Measurements from ENCODE around the gene SSH3. TPM values are rescaled to one million over a fixed set of nuclear protein-coding genes. Genes with fewer than 3 reads are reported as not detected.

The SSH3 gene
- polyA plus RNA-seq, 1 donor from 2014 or later: 5.5 TPM

- peak overlapping the region; percentile 94 to 97 (median 95) for H3K27ac Mint-ChIP-seq
- peaks cover 10% of the 10 kb centered on the region for H3K36me3 Mint-ChIP-seq
- peaks cover 5% of the 10 kb centered on the region for H3K27me3 Mint-ChIP-seq
- H3K9me3 Mint-ChIP-seq: no peaks in the 10 kb centered on the region
- peak overlapping the region; percentile 93 to 97 (median 95) for H3K4me3 Mint-ChIP-seq
- peaks cover 52 to 70% (median 59%) of the 10 kb centered on the region in 3 donors for H3K4me1 Mint-ChIP-seq
Observed at GRCh38 chr11:67272327-67273259, 30.7 kb upstream of the SSH3 start.

DNA sequence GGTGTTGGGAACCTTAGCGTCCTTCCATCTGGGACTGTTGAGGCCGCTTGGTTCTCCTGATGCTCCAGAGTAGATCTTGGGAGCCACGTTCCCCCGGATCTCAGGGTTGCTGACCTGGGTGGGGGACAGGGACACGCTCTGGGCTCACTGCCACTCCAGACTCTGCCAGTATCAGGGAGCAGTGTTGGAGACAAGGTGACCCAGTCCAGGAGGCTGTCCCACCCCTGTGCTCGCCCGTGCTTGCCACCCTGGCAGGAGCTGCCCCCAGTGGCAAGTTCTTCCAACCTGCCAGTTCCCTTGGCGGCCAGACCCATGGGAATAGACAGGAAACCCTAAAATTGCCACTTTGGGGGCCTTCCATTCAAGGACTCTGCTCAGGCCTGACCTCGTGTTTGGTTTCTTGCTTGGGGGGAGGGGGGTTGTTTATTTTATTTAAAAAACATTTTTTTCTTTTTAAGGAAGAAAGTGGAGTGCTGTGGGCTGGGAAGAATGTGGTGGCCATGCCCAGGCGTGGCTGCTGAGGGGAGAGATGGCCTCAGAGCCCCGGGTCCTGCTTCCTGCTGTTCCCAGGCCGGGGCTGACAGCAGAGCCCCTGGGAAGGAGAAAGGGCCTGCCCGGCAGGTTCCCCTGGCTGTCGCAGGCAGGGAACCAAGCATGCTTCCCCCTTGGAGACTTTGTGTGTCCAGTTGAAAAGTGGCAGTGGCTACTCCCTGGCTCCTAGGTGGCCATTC is 29.9 kb upstream of the SSH3 start:
- Mint-ChIP-seq H3K36me3 (peaks cover 10% of the 10 kb centered on the region), H3K4me3 (peak overlapping the region; percentile 60 to 97 (median 87)), H3K4me1 (peaks cover 49 to 71% (median 57%) of the 10 kb centered on the region in 3 donors), H3K27ac (peak overlapping the region; percentile 90 to 97 (median 95)), H3K27me3 (peaks cover 4% of the 10 kb centered on the region), H3K9me3 (no peaks in the 10 kb centered on the region)

- Mint-ChIP-seq H3K27me3 (peaks cover 2% of the 10 kb centered on the region), H3K36me3 (peaks cover 8% of the 10 kb centered on the region), H3K27ac (peak overlapping the region; percentile 94 to 95 (median 94)), H3K9me3 (no peaks in the 10 kb centered on the region), H3K4me1 (peaks cover 45 to 65% (median 59%) of the 10 kb centered on the region in 3 donors), H3K4me3 (peak overlapping the region; percentile 21 to 97 (median 90))
Observed at GRCh38 chr11:67274768-67275605, 28.3 kb upstream of the SSH3 start.

DNA sequence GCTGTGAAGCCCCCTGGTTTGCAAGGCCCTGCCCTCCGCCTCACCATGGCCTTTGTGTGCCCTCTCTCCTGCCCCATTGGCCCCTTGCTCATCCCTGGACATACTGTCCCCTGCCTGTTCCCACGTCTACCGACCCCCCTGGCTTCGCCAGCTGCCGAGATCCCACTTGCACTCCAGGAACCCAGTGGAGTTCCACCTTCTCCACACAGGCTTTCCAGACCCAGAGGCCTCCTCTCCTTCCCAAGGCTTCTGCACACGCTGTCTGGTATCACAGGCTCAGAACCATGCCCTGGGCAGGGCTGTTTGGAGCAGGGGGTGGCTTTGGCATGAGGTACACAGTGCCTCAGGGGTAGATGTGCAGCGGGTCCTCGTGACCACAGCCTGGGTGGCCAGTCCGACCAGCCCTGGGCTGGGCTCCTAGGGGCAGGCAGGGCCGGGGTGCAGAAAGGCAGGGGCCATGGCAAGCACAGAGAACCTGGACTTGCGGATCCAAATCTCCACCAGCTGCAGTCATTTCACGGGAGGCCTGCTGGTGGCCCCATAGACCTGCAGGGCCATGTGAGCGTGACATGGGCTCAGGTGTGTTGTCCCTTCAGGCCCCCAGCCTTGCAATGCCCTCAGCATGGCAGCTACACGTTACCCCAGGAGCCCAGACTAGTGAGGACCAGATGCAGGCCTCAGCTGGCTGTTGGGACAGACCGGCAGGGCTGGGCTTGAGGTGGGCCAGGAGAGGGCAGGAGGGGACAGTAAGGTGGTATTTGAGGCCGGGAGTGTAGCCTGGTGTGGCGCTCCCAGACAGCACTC is 27.5 kb upstream of the SSH3 start:
- H3K9me3 Mint-ChIP-seq: no peaks in the 10 kb centered on the region
- H3K36me3 Mint-ChIP-seq: peaks cover 2% of the 10 kb centered on the region
- peak overlapping the region; percentile 86 to 95 (median 94) for H3K27ac Mint-ChIP-seq
- H3K4me1 Mint-ChIP-seq: peaks cover 37 to 59% (median 54%) of the 10 kb centered on the region in 3 donors
- peaks cover 2% of the 10 kb centered on the region for H3K27me3 Mint-ChIP-seq
- peak overlapping the region; percentile 12 to 91 (median 78) for H3K4me3 Mint-ChIP-seq

DNA sequence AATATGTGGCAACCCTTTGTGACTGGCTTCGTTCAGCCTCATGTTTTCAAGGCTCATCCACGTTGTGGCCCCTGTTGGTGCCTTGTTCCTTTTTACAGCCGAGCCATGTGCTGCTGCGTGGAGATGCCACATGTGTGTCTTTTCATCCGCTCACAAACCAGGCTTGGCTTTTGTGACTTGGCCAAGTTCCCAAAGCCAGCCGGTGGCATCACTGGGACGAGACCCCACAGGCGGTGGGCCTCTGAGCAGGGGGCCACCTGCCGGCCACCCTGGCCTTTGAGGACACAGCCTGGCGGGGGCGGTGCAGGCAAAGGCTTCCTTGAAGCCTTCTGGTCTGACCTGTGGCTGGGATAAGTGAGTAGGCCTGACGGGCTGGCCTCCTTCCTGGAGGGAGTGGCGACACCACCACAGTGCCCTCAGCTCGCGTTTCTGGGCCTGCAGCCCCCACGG is 26.5 kb upstream of the SSH3 start:
- H3K36me3 Mint-ChIP-seq: peaks cover 2% of the 10 kb centered on the region
- H3K4me1 Mint-ChIP-seq: peaks cover 27 to 49% (median 44%) of the 10 kb centered on the region in 3 donors
- peak overlapping the region; percentile 94 to 97 (median 95) for H3K27ac Mint-ChIP-seq
- peak overlapping the region; percentile 76 to 95 (median 86) for H3K4me3 Mint-ChIP-seq
- H3K27me3 Mint-ChIP-seq: peaks cover 2% of the 10 kb centered on the region
- no peaks in the 10 kb centered on the region for H3K9me3 Mint-ChIP-seq

GRCh38 chr11:67277231-67277961 is 25.9 kb upstream of the SSH3 start:
- peaks cover 2% of the 10 kb centered on the region for H3K27me3 Mint-ChIP-seq
- peak overlapping the region; percentile 76 to 95 (median 86) for H3K4me3 Mint-ChIP-seq
- H3K36me3 Mint-ChIP-seq: no peaks in the 10 kb centered on the region
- peaks cover 21 to 44% (median 39%) of the 10 kb centered on the region in 3 donors for H3K4me1 Mint-ChIP-seq
- H3K27ac Mint-ChIP-seq: peak overlapping the region; percentile 94 to 97 (median 95)
- no peaks in the 10 kb centered on the region for H3K9me3 Mint-ChIP-seq

DNA sequence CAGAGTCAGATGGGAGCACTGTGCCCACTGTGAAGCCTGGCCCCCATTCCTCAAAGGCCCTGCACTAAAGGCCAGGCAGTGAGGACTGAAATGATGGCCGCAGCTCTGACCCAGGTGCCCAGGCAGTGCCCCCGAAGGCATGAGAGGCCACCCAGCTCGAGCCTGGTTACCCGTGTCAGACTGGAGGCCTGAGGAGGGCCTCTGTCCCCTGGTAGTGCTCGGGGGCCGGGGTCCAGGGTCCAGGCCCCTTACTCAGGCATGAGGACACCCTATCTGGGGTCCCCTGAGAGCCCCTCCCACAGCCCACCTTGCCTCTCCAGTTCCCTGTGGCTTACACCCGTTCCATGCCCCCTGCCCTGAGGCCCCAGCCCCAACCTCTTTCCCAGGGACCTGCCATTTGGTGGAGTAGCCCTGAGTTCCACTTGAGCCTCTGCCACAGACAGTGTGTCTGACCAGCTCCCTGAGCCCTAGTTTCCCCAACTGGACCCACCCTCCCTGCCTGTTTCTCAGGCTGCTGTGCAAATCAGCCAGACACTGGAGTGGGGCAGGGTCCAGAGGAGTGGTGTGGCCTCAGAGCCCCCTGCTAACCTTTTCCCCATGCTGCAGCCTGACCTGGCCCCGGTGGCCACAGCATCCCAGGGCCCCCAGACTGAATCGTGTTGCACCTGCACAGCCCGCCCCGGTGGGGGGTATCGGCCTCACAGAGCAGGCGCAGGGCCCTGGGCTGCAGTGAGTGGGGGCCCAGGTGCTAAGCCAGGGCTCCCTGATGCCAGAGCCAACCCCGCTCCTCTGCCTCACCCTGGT is 25.0 kb upstream of the SSH3 start:
- H3K4me3 Mint-ChIP-seq: peak overlapping the region; percentile 76 to 95 (median 86)
- peak overlapping the region; percentile 94 to 97 (median 95) for H3K27ac Mint-ChIP-seq
- H3K4me1 Mint-ChIP-seq: peaks cover 14 to 38% (median 37%) of the 10 kb centered on the region in 3 donors
- H3K36me3 Mint-ChIP-seq: no peaks in the 10 kb centered on the region
- no peaks in the 10 kb centered on the region for H3K9me3 Mint-ChIP-seq
- peaks cover 2% of the 10 kb centered on the region for H3K27me3 Mint-ChIP-seq

GRCh38 chr11:67278939-67279588 is 24.3 kb upstream of the SSH3 start:
- H3K4me1 Mint-ChIP-seq: peaks cover 13 to 35% (median 34%) of the 10 kb centered on the region in 3 donors
- H3K9me3 Mint-ChIP-seq: no peaks in the 10 kb centered on the region
- H3K27me3 Mint-ChIP-seq: peaks cover 2% of the 10 kb centered on the region
- H3K27ac Mint-ChIP-seq: peak overlapping the region; percentile 86 to 94 (median 90)
- H3K36me3 Mint-ChIP-seq: no peaks in the 10 kb centered on the region
- peak overlapping the region in 3 of 4 donors; percentile 43 to 60 (median 55) for H3K4me3 Mint-ChIP-seq

GRCh38 chr11:67279589-67280340 is 23.6 kb upstream of the SSH3 start:
- Mint-ChIP-seq H3K4me3 (peak overlapping the region in 3 of 4 donors; percentile 40 to 74 (median 49)), H3K9me3 (no peaks in the 10 kb centered on the region), H3K36me3 (no peaks in the 10 kb centered on the region), H3K27ac (peak overlapping the region; percentile 86 to 94 (median 90)), H3K27me3 (peaks cover 2% of the 10 kb centered on the region), H3K4me1 (peaks cover 13 to 30% (median 29%) of the 10 kb centered on the region in 3 donors)

DNA sequence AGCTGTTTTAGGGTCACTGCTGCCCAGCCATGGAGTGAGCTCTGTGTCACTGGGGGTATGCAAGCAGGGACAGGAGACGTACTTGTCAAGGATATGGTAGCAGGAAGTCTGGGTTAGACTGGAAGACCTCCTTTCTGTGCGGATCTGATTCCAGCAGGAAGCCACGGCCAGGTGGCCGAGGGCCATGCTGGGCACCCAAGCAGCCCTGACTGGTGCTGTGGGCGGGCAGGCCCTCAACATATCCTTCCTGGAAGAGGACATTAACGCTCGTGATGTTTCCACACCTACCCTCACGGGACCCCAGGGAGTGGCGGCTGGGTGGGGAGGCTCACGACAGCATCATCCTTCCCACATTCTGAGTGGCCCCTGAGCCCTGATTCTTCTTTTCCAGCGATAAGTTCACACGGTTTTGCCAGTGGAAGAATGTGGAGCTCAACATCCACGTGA is 23.0 kb upstream of the SSH3 start:
- Mint-ChIP-seq H3K36me3 (no peaks in the 10 kb centered on the region), H3K4me3 (peak overlapping the region in 1 of 4 donors; percentile 40), H3K27me3 (peaks cover 2% of the 10 kb centered on the region), H3K9me3 (no peaks in the 10 kb centered on the region), H3K4me1 (peaks cover 13 to 31% (median 27%) of the 10 kb centered on the region in 3 donors), H3K27ac (peak overlapping the region; percentile 67 to 90 (median 86))

- H3K27ac Mint-ChIP-seq: peak overlapping the region in 1 of 3 donors; percentile 86
- peaks cover 2% of the 10 kb centered on the region for H3K27me3 Mint-ChIP-seq
- no peak overlapping the region for H3K4me3 Mint-ChIP-seq
- peaks cover 13 to 24% (median 23%) of the 10 kb centered on the region in 3 donors for H3K4me1 Mint-ChIP-seq
- H3K9me3 Mint-ChIP-seq: no peaks in the 10 kb centered on the region
- H3K36me3 Mint-ChIP-seq: no peaks in the 10 kb centered on the region
Observed at GRCh38 chr11:67280788-67281551, 22.4 kb upstream of the SSH3 start.
